NOMO-1 treated with DMSO at 0.1 percent for 48 hours (cell line): ENCODE results near the gene KIRREL3.

Experiments used
- DNase-seq: peaks from one replicate; lab custom pipeline; 2025; ENCODE audit not compliant: unreplicated experiment; lab: John Stamatoyannopoulos, UW

Gene KIRREL3

DNA sequence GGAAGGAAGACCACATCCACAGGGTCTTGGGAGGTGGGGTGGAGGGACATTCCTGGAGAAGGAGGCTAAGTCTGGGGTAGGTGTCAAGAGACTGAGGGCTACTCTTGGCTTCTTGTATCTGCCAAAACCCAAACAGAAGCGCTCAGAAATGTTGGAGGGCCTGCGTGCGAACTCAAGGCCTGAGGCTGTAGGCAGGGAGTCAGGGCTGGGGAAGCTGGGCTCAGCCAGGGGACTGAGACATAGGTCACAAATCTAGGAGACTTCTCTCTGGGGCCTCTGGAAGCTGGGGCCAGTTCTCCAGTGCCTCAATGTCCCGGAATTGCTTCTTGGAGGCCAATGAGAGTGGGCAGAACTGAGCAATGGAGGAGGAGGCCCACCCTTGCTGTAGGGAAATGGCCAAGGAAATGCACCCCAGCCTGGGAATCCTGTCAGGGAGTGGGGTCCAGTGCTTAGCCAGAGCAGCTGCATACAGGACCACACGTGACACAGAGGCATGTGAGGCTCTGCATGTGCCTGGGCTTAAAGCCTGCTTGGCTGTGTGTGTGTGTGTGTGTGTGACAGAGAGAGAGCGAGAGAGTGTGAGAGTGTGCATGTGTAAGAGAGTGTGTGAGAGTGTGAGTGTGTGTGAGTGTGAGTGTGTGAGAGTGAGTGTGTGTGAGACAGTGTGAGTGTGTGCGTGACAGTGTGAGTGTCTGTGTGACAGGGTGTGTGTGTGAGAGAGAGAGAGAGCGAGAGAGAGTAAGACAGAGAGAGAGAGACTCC lies 503.8 kb downstream of the KIRREL3 start:
- DNase-seq: no peak

DNA sequence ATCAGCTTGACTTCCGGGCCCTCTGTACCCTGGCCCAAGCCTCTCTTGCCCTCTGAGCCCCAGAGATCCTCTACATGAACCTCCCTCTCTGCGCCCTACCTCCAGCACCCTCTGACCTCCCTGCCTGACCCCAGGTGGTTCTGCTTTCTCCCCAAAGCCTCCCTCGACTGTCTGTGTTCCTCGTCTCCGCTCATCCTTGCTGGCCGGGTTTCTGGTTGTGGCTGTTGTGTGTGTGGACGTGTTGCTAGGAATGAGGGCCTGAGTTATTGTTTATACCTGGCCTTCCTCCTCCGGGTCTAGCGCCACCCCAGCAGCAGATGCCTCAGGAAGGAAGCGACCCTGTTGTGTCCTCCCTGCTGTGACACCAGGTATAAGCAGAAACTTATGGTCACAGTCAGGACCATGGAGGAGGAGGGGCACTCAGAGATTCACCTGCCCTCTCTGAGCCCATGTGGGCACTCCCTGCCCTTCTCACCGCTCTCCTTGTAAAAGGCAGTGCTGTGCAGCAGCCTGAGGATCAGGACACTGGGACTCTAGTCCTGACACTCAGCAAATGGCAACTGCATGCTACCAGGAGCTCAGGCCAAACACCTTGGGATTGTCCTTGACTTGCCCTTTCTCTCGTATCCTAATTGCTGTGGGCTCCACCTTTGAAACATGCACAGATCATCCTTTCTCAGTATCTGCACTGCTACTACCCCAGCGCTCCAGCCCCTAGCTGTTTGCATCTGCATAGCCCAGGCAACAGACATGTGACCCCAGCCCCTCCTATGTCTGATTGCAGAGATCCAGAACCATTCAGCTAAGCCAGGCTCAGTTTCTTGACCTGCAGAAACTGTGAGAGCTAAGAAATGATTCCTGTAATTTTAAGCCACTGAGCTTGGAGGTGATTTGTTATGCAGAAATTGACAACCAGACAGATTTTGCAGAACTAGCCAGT lies 505.0 kb downstream of the KIRREL3 start:
- no peak for DNase-seq

GRCh38 chr11:126494831-126495230 lies 505.7 kb downstream of the KIRREL3 start:
- DNase-seq: no peak

- DNase-seq: no peak
Observed at GRCh38 chr11:126492331-126493082, 508.1 kb downstream of the KIRREL3 start.

GRCh38 chr11:126491092-126491491 lies 509.5 kb downstream of the KIRREL3 start:
- no peak for DNase-seq

DNA sequence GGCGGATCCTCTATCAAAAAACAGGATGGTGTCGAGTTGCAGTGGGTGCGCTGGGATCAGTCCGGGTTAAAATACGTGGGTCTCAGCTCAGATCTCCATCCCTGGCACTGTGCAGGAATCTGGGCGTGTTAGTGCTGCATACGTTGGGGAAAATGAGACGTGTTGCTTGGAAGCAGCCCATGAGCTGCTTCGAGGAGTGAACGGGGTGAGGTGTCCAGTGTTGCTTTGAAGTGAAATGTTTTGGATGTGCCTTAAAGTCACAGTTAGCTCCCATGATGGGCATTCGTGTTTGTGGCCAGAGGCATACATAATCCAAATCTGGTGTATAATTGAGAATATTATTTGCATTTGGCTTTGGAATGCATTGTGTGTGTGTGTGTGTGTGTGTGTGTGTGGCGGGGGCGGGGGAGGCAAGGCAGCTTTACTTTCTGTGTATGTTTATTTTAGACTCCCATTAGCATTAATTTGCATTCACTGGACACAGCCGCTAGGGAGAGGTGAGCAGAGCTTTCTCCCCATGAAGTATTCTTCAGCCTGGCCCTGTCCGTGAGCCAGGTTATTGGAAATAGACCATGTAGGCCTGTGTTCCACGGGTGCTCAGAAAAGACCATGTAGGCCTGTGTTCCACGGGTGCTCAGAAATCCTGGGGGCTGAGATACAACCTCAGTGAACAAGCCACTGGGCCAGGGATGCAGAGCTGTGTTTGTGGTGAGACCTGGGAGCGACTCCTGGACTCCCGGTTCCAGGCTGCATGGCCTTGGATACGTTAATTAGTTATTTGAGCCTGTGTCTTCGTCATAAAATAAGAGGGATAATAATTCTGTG lies 510.5 kb downstream of the KIRREL3 start:
- no peak for DNase-seq

- no peak for DNase-seq
Observed at GRCh38 chr11:126488591-126489370, 511.8 kb downstream of the KIRREL3 start.

DNA sequence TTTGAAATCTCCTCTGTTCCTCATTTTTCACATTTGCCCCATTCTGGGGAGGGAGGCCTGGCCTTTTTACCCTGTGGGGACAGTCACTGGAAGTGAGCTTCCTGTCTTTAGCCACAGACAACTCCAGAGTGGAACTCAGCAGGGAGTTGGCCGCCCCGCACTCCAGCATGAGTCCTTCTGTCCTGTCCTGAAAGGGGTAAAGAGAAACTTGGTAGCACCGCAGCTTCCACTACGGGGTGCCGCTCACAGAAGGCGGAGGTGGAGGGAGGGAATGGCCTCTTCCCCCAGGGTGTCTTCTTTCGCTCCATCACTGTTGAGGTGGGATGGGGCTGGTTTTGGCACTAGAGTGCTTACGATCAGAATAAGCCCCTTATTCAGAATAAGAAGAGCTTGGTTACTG lies 512.9 kb downstream of the KIRREL3 start:
- no peak for DNase-seq

- no peak for DNase-seq
Observed at GRCh38 chr11:126485986-126486635, 514.5 kb downstream of the KIRREL3 start.

DNA sequence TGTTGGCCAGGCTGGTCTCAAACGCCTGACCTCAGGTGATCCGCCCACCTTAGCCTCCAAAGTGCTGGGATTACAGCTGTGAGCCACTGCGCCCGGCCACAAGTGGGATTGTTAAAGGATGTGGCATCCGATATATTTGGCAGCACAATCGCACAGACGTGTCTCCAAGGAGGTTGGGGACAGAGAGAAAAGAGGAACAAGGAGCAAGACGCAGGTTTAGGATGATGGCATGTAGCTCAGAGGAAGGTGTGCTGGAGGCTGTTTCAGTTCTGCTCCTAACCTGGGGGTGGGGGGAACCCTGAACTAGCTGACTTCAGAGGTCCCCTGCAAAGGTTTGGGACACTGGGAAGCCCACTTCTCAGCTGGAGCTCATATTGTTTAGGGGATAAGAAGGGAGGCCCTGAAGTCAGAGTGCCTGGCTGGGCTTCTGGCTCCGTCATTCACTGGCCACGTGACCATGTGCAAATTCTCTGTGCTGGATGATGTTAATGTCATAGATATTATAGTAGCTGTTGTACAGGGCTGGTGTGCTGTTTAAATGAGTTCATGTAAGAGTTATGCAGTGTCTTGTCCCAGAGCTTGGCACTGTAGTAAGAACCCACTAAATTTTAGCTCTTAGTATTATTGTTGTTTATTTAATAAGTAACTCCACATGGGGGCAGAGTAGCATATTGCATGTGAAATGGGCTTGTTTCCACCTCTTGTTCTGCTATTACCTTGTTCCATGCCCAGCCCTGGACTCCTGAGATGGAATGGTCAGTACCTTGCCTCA lies 515.4 kb downstream of the KIRREL3 start:
- DNase-seq: peak; percentile 31

DNA sequence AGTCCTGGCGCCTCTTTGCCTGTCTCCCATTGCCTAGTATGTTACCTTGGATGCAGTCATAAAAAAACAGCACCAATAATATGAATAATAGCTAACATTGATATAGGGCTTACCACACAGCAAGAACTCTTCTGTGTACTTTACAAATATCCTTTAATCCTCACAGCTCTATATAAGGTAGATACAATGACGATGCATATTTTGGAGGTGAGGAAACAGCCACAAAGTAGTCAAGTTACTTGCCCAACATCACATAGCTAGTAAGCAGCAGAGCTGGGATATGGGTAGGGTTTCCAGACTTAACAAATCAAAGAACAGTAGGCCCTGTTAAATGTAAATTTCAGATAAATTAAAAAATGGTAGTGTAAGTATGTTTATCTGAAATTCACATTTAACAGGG lies 516.3 kb downstream of the KIRREL3 start:
- DNase-seq: peak; percentile 55

DNA sequence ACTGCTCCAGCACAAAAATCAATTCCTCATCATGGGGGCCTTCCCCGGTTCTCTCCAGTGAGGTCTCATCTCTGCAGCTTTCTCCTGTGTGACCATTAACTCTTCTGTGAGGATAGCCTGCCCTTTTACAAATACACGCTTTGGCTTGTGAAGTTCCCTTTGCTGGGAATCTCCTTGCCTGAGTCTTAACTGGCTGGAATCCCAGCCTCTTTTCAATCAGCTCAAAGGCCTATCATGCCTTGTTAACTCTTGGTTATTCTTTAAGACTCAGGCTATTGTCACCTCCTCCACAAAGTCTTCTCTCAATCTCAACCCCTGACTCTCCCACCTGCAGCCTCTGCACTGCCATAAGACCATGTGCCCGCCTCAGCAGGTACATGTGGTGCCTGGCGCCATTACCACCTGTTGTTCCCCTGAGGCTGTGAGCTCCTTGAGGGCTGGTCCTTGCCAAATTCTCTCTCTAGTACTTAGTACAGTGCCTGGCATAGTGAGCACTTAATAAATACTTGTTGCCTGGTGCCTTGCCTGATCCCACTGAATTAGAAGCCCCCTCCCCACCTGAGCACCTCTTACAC lies 516.9 kb downstream of the KIRREL3 start:
- no peak for DNase-seq

GRCh38 chr11:126482586-126483108 lies 517.9 kb downstream of the KIRREL3 start:
- no peak for DNase-seq

DNA sequence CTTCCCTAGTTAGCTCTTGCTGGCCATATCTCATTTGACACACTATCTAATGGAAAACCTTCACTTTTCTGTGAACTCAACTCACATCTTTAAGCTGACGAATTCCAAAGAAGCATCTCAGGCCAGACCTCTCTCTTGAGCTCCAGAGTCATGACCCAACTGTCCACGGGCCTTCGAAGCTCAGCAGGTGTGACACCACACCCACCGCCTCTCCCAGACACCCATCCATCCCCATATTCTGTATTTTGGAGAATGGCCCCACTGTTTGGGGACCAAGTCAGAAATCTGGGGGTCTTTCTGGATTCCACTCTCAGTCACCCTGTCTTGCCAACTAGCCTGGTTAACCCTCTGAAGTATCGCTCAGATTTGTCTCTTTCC lies 519.3 kb downstream of the KIRREL3 start:
- no peak for DNase-seq

- DNase-seq: peak; percentile 88
Observed at GRCh38 chr11:126480410-126481302, 519.9 kb downstream of the KIRREL3 start.

- DNase-seq: no peak
Observed at GRCh38 chr11:126480015-126480409, 520.6 kb downstream of the KIRREL3 start.
